ENCODE results near the gene HBS1L.

DNA sequence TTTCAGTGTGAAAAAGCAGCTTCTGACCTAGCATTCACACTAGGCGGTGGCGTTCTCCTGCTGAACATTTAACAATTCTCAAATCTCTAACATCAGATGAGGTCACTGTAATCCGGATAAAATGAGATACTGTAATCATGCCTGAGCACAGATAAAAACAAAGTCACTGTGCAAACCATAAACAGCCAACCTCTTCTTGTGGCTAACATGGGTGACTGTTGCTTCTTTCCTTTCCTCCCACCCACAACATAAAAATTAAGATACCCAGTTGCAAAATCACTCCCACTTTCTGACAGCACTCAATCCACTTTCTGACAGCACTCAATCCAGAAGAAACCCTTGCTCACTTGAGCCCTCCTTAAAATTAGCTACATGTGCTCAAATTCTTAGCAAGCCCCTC, 93.3 kb downstream of the HBS1L start:
- TF ChIP-seq, protein P1, sequence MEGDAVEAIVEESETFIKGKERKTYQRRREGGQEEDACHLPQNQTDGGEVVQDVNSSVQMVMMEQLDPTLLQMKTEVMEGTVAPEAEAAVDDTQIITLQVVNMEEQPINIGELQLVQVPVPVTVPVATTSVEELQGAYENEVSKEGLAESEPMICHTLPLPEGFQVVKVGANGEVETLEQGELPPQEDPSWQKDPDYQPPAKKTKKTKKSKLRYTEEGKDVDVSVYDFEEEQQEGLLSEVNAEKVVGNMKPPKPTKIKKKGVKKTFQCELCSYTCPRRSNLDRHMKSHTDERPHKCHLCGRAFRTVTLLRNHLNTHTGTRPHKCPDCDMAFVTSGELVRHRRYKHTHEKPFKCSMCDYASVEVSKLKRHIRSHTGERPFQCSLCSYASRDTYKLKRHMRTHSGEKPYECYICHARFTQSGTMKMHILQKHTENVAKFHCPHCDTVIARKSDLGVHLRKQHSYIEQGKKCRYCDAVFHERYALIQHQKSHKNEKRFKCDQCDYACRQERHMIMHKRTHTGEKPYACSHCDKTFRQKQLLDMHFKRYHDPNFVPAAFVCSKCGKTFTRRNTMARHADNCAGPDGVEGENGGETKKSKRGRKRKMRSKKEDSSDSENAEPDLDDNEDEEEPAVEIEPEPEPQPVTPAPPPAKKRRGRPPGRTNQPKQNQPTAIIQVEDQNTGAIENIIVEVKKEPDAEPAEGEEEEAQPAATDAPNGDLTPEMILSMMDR (IDR thresholded peaks at IDR 0.05) = no peak
- TF ChIP-seq POLR2A (IDR thresholded peaks at IDR 0.05) = no peak

All from uterus (tissue), 2 donors.